Neuron (in vitro differentiated cells): ENCODE measurements around the gene LYPD6.

Source experiments
- H2AFZ ChIP-seq: one replicate; pipeline ENCODE4 v1.6.1; 2013; ENCODE audit warnings: low read depth, mild to moderate bottlenecking, inconsistent platforms, low read length, moderate library complexity
- H3K27me3 ChIP-seq: one replicate; pipeline ENCODE4 v1.6.1; 2013; ENCODE audit warnings: low read length; ENCODE audit not compliant: insufficient read depth
- H3K36me3 ChIP-seq: one replicate; pipeline ENCODE4 v1.6.1; 2013; ENCODE audit warnings: low read length; ENCODE audit not compliant: insufficient read depth
- H3K4me1 ChIP-seq: one replicate; pipeline ENCODE4 v1.6.1; 2013; ENCODE audit warnings: low read length; ENCODE audit not compliant: insufficient read depth
- H3K4me3 ChIP-seq: 2 replicates; pipeline ENCODE4 v1.5.1; 2013; ENCODE audit warnings: mild to moderate bottlenecking, low read length, moderate library complexity
- H3K9me3 ChIP-seq: one replicate; pipeline ENCODE4 v1.6.1; 2013; ENCODE audit warnings: low read length

Gene LYPD6

GRCh38 chr2:149360106-149360505 is 29.7 kb downstream of the LYPD6 start:
- Histone ChIP-seq H3K4me3 (no peak overlapping the region), H3K4me1 (no peaks in the 10 kb centered on the region), H3K27me3 (no peaks in the 10 kb centered on the region), H3K9me3 (peaks cover 2% of the 10 kb centered on the region), H3K36me3 (no peaks in the 10 kb centered on the region), H2AFZ (no peak overlapping the region)

- H2AFZ ChIP-seq, result no peak overlapping the region
- H3K9me3 ChIP-seq, result peaks cover 2% of the 10 kb centered on the region
- no peaks in the 10 kb centered on the region for H3K4me1 ChIP-seq
- H3K4me3 ChIP-seq, result no peak overlapping the region
- H3K36me3 ChIP-seq, result no peaks in the 10 kb centered on the region
- H3K27me3 ChIP-seq, result no peaks in the 10 kb centered on the region
Measured at GRCh38 chr2:149363958-149364357, 33.6 kb downstream of the LYPD6 start.

GRCh38 chr2:149364839-149365238 is 34.5 kb downstream of the LYPD6 start:
- no peak overlapping the region for H3K4me3 ChIP-seq
- peaks cover 2% of the 10 kb centered on the region for H3K9me3 ChIP-seq
- H2AFZ ChIP-seq, result no peak overlapping the region
- H3K27me3 ChIP-seq, result no peaks in the 10 kb centered on the region
- no peaks in the 10 kb centered on the region for H3K4me1 ChIP-seq
- no peaks in the 10 kb centered on the region for H3K36me3 ChIP-seq

- Histone ChIP-seq H3K27me3 (no peaks in the 10 kb centered on the region), H2AFZ (no peak overlapping the region), H3K36me3 (no peaks in the 10 kb centered on the region), H3K4me1 (no peaks in the 10 kb centered on the region), H3K4me3 (no peak overlapping the region), H3K9me3 (peaks cover 2% of the 10 kb centered on the region)
Measured at GRCh38 chr2:149365931-149366583, 35.7 kb downstream of the LYPD6 start.

GRCh38 chr2:149370061-149370775 is 39.8 kb downstream of the LYPD6 start:
- no peak overlapping the region for H2AFZ ChIP-seq
- H3K4me3 ChIP-seq, result no peak overlapping the region
- no peaks in the 10 kb centered on the region for H3K9me3 ChIP-seq
- H3K36me3 ChIP-seq, result no peaks in the 10 kb centered on the region
- H3K4me1 ChIP-seq, result no peaks in the 10 kb centered on the region
- H3K27me3 ChIP-seq, result no peaks in the 10 kb centered on the region

- Histone ChIP-seq H3K9me3 (no peaks in the 10 kb centered on the region), H3K27me3 (no peaks in the 10 kb centered on the region), H3K4me1 (peaks cover 10% of the 10 kb centered on the region), H3K4me3 (no peak overlapping the region), H3K36me3 (no peaks in the 10 kb centered on the region), H2AFZ (no peak overlapping the region)
Measured at GRCh38 chr2:149371476-149371875, 41.1 kb downstream of the LYPD6 start.

- H3K27me3 ChIP-seq, result no peaks in the 10 kb centered on the region
- peak overlapping the region; percentile 11 for H2AFZ ChIP-seq
- H3K9me3 ChIP-seq, result no peaks in the 10 kb centered on the region
- H3K4me3 ChIP-seq, result peak overlapping the region; percentile 32
- no peaks in the 10 kb centered on the region for H3K36me3 ChIP-seq
- peaks cover 19% of the 10 kb centered on the region for H3K4me1 ChIP-seq
Measured at GRCh38 chr2:149375801-149376361, 45.5 kb downstream of the LYPD6 start.

GRCh38 chr2:149380205-149380604 is 49.8 kb downstream of the LYPD6 start:
- no peaks in the 10 kb centered on the region for H3K9me3 ChIP-seq
- no peaks in the 10 kb centered on the region for H3K36me3 ChIP-seq
- no peak overlapping the region for H3K4me3 ChIP-seq
- H3K27me3 ChIP-seq, result no peaks in the 10 kb centered on the region
- H3K4me1 ChIP-seq, result peaks cover 19% of the 10 kb centered on the region
- no peak overlapping the region for H2AFZ ChIP-seq

- no peaks in the 10 kb centered on the region for H3K4me1 ChIP-seq
- no peaks in the 10 kb centered on the region for H3K9me3 ChIP-seq
- no peak overlapping the region for H3K4me3 ChIP-seq
- H2AFZ ChIP-seq, result no peak overlapping the region
- H3K36me3 ChIP-seq, result no peaks in the 10 kb centered on the region
- no peaks in the 10 kb centered on the region for H3K27me3 ChIP-seq
Measured at GRCh38 chr2:149383340-149383739, 53.0 kb downstream of the LYPD6 start.

GRCh38 chr2:149385350-149385749 is 55.0 kb downstream of the LYPD6 start:
- H3K27me3 ChIP-seq, result no peaks in the 10 kb centered on the region
- H3K9me3 ChIP-seq, result no peaks in the 10 kb centered on the region
- H2AFZ ChIP-seq, result no peak overlapping the region
- H3K4me3 ChIP-seq, result no peak overlapping the region
- H3K4me1 ChIP-seq, result peaks cover 4% of the 10 kb centered on the region
- no peaks in the 10 kb centered on the region for H3K36me3 ChIP-seq

- H3K9me3 ChIP-seq, result no peaks in the 10 kb centered on the region
- no peaks in the 10 kb centered on the region for H3K27me3 ChIP-seq
- peaks cover 4% of the 10 kb centered on the region for H3K4me1 ChIP-seq
- no peak overlapping the region for H2AFZ ChIP-seq
- no peak overlapping the region for H3K4me3 ChIP-seq
- no peaks in the 10 kb centered on the region for H3K36me3 ChIP-seq
Measured at GRCh38 chr2:149387411-149387810, 57.0 kb downstream of the LYPD6 start.

GRCh38 chr2:149388120-149388816 is 57.9 kb downstream of the LYPD6 start:
- H2AFZ ChIP-seq, result no peak overlapping the region
- no peaks in the 10 kb centered on the region for H3K9me3 ChIP-seq

GRCh38 chr2:149389506-149390167 is 59.2 kb downstream of the LYPD6 start:
- Histone ChIP-seq H3K4me1 (peaks cover 4% of the 10 kb centered on the region), H2AFZ (no peak overlapping the region), H3K9me3 (no peaks in the 10 kb centered on the region), H3K36me3 (no peaks in the 10 kb centered on the region), H3K27me3 (no peaks in the 10 kb centered on the region), H3K4me3 (no peak overlapping the region)

More at GRCh38 chr2:149388120-149388816, 57.9 kb downstream of the LYPD6 start:
- no peaks in the 10 kb centered on the region for H3K27me3 ChIP-seq
- no peak overlapping the region for H3K4me3 ChIP-seq
- H3K4me1 ChIP-seq, result peaks cover 4% of the 10 kb centered on the region
- H3K36me3 ChIP-seq, result no peaks in the 10 kb centered on the region
